ENCODE data around the gene TMEM143. TPM values are rescaled to one million over a fixed set of nuclear protein-coding genes. Genes with fewer than 3 reads are reported as not detected.

The TMEM143 gene
- total RNA-seq, 1 donor from 2014 or later: 11.1 TPM

- ATAC-seq (peak; percentile 7 to 45), DNase-seq (no peak)
- no peak for TF ChIP-seq CTCF (IDR thresholded peaks at IDR 0.05)
- H3K36me3 ChIP-seq: no peaks in the 10 kb centered on the region
- no peak overlapping the region for H3K27ac ChIP-seq
- no peaks in the 10 kb centered on the region for H3K27me3 ChIP-seq (ENCODE audit: low read depth)
- H3K4me1 ChIP-seq: peaks cover 9% of the 10 kb centered on the region
- intact Hi-C loops (cut with DNase I): no loop called here
- peaks cover 11% of the 10 kb centered on the region for H3K9me3 ChIP-seq
- no peak overlapping the region for H3K4me3 ChIP-seq
Observed at GRCh38 chr19:48290401-48290770, 73.4 kb downstream of the TMEM143 start.

GRCh38 chr19:48287748-48288147, 76.0 kb downstream of the TMEM143 start:
- ATAC-seq: no peak

GRCh38 chr19:48284896-48285295, 78.8 kb downstream of the TMEM143 start:
- Histone ChIP-seq H3K27ac (no peak overlapping the region), H3K36me3 (peaks cover 4% of the 10 kb centered on the region), H3K4me1 (no peaks in the 10 kb centered on the region), H3K4me3 (no peak overlapping the region), H3K9me3 (peaks cover 19% of the 10 kb centered on the region), H3K27me3 (ENCODE audit: low read depth) (no peaks in the 10 kb centered on the region)
- intact Hi-C loops (cut with DNase I): no loop called here
- DNase-seq (no peak), ATAC-seq (no peak)
- TF ChIP-seq CTCF (IDR thresholded peaks at IDR 0.05): no peak

More at GRCh38 chr19:48287748-48288147, 76.0 kb downstream of the TMEM143 start:
- Histone ChIP-seq H3K4me1 (peaks cover 9% of the 10 kb centered on the region), H3K27ac (no peak overlapping the region), H3K4me3 (no peak overlapping the region), H3K27me3 (ENCODE audit: low read depth) (no peaks in the 10 kb centered on the region), H3K36me3 (peaks cover under 1% of the 10 kb centered on the region), H3K9me3 (peaks cover 19% of the 10 kb centered on the region)
- no peak for TF ChIP-seq CTCF (IDR thresholded peaks at IDR 0.05)
- intact Hi-C loops (cut with DNase I): no loop called here
- no peak for DNase-seq

GRCh38 chr19:48283908-48284307, 79.8 kb downstream of the TMEM143 start:
- Histone ChIP-seq H3K4me3 (no peak overlapping the region), H3K9me3 (peaks cover 19% of the 10 kb centered on the region), H3K4me1 (no peaks in the 10 kb centered on the region), H3K36me3 (peaks cover 4% of the 10 kb centered on the region), H3K27me3 (ENCODE audit: low read depth) (no peaks in the 10 kb centered on the region), H3K27ac (no peak overlapping the region)
- TF ChIP-seq CTCF (IDR thresholded peaks at IDR 0.05): no peak
- intact Hi-C loops (cut with DNase I): no loop called here
- no peak for ATAC-seq
- DNase-seq: no peak

Other genes with a start within 250 kb of the TMEM143 start
- 18.4 TPM for gene LIG1, start 193.6 kb downstream of the TMEM143 start, total RNA-seq
- 7.7 TPM for gene ZSWIM9, start 193.3 kb downstream of the TMEM143 start, total RNA-seq
- 101 TPM for gene CARD8, start 108.0 kb downstream of the TMEM143 start, total RNA-seq
- 1.4 TPM for gene ZNF114, start 93.9 kb downstream of the TMEM143 start, total RNA-seq
- 123 TPM for gene EMP3, start 38.4 kb downstream of the TMEM143 start, total RNA-seq
- gene SYNGR4, start 427 bp upstream of the TMEM143 start, total RNA-seq: not detected
- 137 TPM for gene KDELR1, start 27.6 kb upstream of the TMEM143 start, total RNA-seq
- 0.95 TPM for gene GRIN2D, start 29.7 kb upstream of the TMEM143 start, total RNA-seq
- gene GRWD1, start 82.0 kb upstream of the TMEM143 start, total RNA-seq: 25.8 TPM
- 0.71 TPM for gene KCNJ14, start 91.6 kb upstream of the TMEM143 start, total RNA-seq
- gene CYTH2, start 105.4 kb upstream of the TMEM143 start, total RNA-seq: 75.2 TPM
- 7.1 TPM for gene LMTK3, start 147.9 kb upstream of the TMEM143 start, total RNA-seq
- 14.4 TPM for gene SULT2B1, start 188.2 kb upstream of the TMEM143 start, total RNA-seq
- not detected for gene SPACA4, start 242.8 kb upstream of the TMEM143 start, total RNA-seq